D721Med (cell line): ENCODE measurements around the gene GATAD2B.
"Not testable (repeated sequence)": the region's sequence is repeated elsewhere in the genome, so short reads cannot be mapped to it uniquely, and the experiment has no call there.

Source experiments
- DNase-seq: peaks from one replicate; pipeline ENCODE4 v3.0.0; 2011; ENCODE audit warnings: low spot score; ENCODE audit not compliant: insufficient read length
- FAIRE-seq: peaks from 2 replicates; lab custom pipeline; 2011; peaks lifted over from hg19 to GRCh38; lab: Jason Lieb, UNC
- TF ChIP-seq, protein P1 (sequence below): IDR thresholded peaks from 2 replicates; pipeline ENCODE4 v1.5.1; 2012; ENCODE audit warnings: mild to moderate bottlenecking, control low read depth; ENCODE audit not compliant: insufficient read depth; ENCODE audit errors: missing control alignments

The GATAD2B gene

DNA sequence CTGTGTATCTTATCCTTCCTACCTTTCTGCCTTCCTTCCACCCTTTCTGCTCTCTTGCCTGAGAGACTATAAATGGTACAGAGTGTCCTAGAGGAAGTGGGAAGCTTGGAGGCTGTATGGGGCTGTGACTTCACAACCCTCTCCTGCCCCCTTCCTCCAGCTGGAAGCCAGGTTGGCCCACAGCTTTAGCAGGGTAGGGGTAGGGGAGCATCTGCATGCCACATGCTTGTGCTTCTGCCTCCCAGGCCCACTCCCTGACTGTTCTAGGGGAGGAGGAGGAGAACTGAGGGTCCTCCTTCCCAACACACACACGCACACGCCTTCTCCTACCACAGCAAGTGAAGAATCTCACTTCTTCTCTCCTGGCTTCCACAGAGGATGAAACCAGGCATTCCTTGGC is 151.5 kb downstream of the GATAD2B start:
- TF ChIP-seq, protein P1, sequence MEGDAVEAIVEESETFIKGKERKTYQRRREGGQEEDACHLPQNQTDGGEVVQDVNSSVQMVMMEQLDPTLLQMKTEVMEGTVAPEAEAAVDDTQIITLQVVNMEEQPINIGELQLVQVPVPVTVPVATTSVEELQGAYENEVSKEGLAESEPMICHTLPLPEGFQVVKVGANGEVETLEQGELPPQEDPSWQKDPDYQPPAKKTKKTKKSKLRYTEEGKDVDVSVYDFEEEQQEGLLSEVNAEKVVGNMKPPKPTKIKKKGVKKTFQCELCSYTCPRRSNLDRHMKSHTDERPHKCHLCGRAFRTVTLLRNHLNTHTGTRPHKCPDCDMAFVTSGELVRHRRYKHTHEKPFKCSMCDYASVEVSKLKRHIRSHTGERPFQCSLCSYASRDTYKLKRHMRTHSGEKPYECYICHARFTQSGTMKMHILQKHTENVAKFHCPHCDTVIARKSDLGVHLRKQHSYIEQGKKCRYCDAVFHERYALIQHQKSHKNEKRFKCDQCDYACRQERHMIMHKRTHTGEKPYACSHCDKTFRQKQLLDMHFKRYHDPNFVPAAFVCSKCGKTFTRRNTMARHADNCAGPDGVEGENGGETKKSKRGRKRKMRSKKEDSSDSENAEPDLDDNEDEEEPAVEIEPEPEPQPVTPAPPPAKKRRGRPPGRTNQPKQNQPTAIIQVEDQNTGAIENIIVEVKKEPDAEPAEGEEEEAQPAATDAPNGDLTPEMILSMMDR: no peak

DNA sequence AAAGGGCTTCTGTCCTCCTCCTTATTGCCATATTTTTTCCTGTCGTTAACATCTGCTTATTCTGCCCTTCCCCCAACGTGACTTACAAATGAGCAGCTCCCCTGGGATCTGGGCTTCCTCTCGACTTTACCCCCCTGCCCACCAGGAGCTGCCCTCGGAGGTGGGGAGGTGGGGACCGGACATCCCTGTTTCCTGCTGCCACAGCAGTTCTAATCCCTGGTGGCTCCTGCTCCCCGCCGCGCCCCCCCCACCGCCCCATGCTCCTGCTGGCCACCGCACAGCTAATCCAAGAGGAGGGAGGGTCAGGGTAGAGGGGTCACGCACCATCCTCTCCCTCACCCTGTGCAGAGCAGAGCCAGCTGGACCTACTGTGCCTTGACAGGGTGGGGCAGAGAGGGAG is 152.0 kb downstream of the GATAD2B start:
- DNase-seq: no peak
- TF ChIP-seq, protein P1: no peak
- FAIRE-seq: no peak

More for the DNA sequence above, 151.5 kb downstream of the GATAD2B start:
- DNase-seq: no peak
- no peak for FAIRE-seq

DNA sequence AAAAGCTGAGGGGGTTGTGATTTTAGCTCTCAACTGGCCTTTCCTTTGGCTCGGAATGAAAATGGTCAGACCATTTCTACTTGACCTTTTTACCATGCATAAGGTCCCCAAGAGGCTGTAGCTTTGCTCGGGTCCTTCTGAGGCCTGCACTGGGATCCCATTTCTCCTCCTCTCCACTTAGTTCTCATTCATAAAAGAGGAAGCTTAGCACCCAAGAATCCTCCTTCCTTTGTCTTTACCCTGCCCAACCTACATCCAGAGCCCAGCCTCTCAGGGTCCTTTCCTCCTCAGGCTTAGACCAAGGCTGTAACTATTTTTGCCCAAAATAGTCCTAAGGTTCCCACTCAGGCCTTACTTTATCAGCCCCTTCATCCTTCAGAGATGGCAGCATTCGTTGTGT is 153.6 kb downstream of the GATAD2B start:
- no peak for FAIRE-seq
- no peak for DNase-seq
- TF ChIP-seq, protein P1: no peak

DNA sequence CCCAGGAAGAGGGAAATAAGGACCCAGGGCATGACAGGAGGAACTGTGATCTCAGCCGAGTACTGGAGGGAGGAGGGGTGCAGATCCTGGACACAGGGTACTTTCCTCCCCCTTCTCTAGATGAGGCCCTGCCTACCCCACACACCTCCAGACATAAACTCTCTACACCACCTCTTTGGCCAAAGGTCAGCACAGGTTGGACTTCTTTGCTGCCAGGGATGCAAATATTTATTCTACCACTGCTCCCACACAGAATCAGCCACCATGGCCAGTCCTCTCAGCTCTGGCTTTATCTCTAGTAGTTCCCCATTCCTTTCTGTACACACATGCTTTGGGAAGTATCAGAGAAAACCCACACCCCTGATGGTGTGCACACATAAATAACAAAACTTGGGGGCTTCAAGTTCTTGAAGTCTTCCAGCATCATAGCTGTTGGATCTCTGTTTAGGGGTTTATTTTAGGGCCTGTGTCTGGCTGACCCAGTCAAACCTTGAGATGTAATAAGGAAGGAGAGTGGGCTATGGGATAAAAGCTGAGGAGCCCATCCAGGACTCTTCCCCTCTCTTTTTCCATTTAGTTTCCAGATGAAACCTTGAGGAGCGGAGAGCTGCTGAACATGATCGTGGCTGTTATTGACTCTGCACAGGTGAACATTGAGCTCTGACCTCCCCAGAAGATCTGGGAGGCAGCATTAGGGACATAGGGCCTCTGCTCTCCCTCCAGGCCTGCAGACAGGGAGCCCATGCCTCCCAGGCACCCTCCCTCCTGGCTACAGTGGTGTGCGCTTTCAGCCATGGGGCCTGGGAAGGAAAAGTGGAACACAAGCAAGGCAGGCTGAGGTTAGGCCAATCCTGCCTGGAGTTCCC is 154.2 kb downstream of the GATAD2B start:
- no peak for FAIRE-seq
- TF ChIP-seq, protein P1: no peak
- DNase-seq: no peak

DNA sequence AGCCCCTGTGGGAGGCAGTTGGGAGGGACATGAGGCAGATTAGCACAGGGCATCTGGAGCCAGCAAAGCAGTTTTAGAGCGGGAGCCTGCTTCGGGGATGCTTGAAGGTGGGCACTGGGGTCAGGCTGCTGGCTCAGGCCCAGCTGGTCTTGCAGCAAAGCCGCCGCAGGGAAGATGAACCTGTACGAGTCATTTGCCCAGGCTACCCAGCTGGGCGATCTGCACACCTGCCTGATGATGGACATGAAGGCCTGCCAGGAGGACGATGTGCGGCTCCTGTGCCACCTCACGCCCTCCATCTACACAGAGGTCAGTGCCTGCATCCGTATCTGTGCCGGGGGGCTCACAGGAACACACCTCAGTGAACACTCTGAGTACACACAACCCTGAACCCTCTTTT is 155.3 kb downstream of the GATAD2B start:
- DNase-seq: no peak
- TF ChIP-seq, protein P1: no peak
- no peak for FAIRE-seq

DNA sequence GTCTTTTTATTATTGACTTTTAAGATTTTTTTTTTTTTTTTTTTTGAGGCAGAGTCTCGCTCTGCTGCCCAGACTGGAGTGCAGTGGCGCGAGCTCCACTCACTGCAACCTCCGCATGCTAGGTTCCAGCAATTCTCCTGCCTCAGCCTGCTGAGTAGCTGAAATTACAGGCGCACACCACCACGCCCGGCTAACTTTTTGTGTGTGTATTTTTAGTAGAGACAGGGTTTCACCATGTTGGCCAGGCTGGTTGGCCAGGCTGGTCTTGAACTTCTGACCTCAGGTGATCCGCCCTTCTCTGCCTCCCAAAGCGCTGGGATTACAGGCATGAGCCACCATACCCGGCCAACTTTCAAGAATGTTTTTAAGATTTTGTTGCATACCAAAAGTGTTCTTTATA is 156.1 kb downstream of the GATAD2B start:
- FAIRE-seq, DNase-seq: not testable (repeated sequence)

DNA sequence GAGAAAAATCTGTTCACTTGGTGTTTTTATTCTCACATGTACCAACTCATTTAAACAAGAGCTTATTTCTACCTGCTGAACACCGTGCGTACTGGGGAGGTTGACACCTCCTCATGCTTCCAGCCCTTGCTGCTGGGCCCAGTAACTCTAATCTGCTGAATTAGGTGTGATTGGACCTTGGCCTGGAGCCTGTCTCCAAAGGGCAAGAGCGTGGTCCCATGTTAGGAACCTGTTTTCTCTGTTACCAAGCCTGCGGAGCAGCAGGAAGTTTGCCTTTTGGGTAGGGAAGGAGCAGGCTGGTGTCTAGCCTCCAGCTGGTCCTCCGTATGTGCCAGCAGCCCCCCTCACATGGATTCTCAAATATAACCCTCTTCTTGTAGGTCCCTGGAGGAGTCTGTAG is 158.5 kb downstream of the GATAD2B start:
- no peak for DNase-seq
- TF ChIP-seq, protein P1: no peak
- no peak for FAIRE-seq
